Kidney (tissue), 14 donors: ENCODE results near the gene TXNDC2. TPM values are rescaled to one million over a fixed set of nuclear protein-coding genes. Genes with fewer than 3 reads are reported as not detected.
"Not testable (repeated sequence)": the region's sequence is repeated elsewhere in the genome, so short reads cannot be mapped to it uniquely, and the experiment has no call there.

ENCODE experiments used
- DNase-seq, 5 donors: peaks; one replicate each; pipeline ENCODE4 v3.0.0-alpha.2; 2013 to 2020
- FAIRE-seq: peaks from 2 replicates; lab custom pipeline; 2012; peaks lifted over from hg19 to GRCh38; lab: Jason Lieb, UNC
- H3K27ac ChIP-seq, 2 donors: one replicate each; pipeline ENCODE4 v1.7.0; 2013; ENCODE audit warnings: low read depth in 2 of 2, low read length in 2 of 2, inconsistent platforms in 1 of 2
- H3K27me3 ChIP-seq: one replicate; pipeline ENCODE4 v1.7.1; 2013; ENCODE audit warnings: low read length, inconsistent platforms; ENCODE audit not compliant: control insufficient read depth, insufficient read depth
- H3K36me3 ChIP-seq, 3 donors: one replicate each; pipeline versions ENCODE4 v1.7.0 to v1.7.1; 2013; ENCODE audit warnings: low read length in 3 of 3, control low read depth in 1 of 3, inconsistent platforms in 1 of 3; ENCODE audit not compliant: insufficient read depth in 3 of 3, control insufficient read depth in 2 of 3
- H3K4me1 ChIP-seq, 3 donors: one replicate each; pipeline versions ENCODE4 v1.7.0 to v1.7.1; 2013; ENCODE audit warnings: low read length in 3 of 3, inconsistent platforms in 1 of 3, low read depth in 1 of 3; ENCODE audit not compliant: control insufficient read depth in 2 of 3, insufficient read depth in 2 of 3
- H3K4me3 ChIP-seq, 3 donors: one replicate each; pipeline versions ENCODE4 v1.7.0 to v1.8.1; 2013; ENCODE audit warnings: low read length in 3 of 3, control low read depth in 1 of 3, inconsistent platforms in 1 of 3
- H3K9ac ChIP-seq, 3 donors: one replicate each; pipeline versions ENCODE4 v1.7.0 to v1.7.1; 2013; ENCODE audit warnings: low read length in 3 of 3, control low read depth in 1 of 3, inconsistent platforms in 1 of 3
- H3K9me3 ChIP-seq, 3 donors: one replicate each; pipeline versions ENCODE4 v1.7.0 to v1.7.1; 2013; ENCODE audit warnings: low read length in 3 of 3, control low read depth in 1 of 3, inconsistent platforms in 1 of 3; ENCODE audit not compliant: control insufficient read depth in 2 of 3, insufficient read depth in 1 of 3
- intact Hi-C: fragments of 100-400 bp; cut with DNase I; formaldehyde crosslinking; loops from one replicate; pipeline ENCODE4 v1.11.1; 2022
- polyA plus RNA-seq: library from polyadenylated mRNA; stranded (reverse); fragments of 350-450 nt; fragmentation: Illumina TruSeq; extraction: RNeasy Lipid Tissue Mini Kit (QIAGEN cat#74804); gene quantifications from one replicate; pipeline ENCODE4 v1.2.3, GENCODE V29; 2014; ENCODE audit warnings: low read depth, low replicate concordance; ENCODE audit not compliant: insufficient read depth
- total RNA-seq: library from RNA; stranded (reverse); fragmentation: NEBNext Ultra II Directional; extraction: Animal tissue kit (Norgen Biotek cat#: 25700); gene quantifications from one replicate; pipeline ENCODE4 v1.2.1, GENCODE V29; 2021
- TF ChIP-seq, protein P1 (sequence below): IDR thresholded peaks from 3 replicates; pipeline ENCODE4 v1.5.1; 2012; ENCODE audit warnings: mild to moderate bottlenecking, moderate library complexity, borderline replicate concordance; ENCODE audit not compliant: insufficient read depth; ENCODE audit errors: extremely low read depth
- donor health status: control.
- donor health status: control.
- donor health status: control.
- donor health status: control.
- donor health status: control.
- donor health status: DM: yes; HTN: yes; CAD: no.
- donor health status: Normal renal cell carcinoma (clear cell type).

The TXNDC2 gene
- total and polyA plus RNA-seq, 2 donors from 2014 or later = 0.16 TPM; not detected in 1

DNA sequence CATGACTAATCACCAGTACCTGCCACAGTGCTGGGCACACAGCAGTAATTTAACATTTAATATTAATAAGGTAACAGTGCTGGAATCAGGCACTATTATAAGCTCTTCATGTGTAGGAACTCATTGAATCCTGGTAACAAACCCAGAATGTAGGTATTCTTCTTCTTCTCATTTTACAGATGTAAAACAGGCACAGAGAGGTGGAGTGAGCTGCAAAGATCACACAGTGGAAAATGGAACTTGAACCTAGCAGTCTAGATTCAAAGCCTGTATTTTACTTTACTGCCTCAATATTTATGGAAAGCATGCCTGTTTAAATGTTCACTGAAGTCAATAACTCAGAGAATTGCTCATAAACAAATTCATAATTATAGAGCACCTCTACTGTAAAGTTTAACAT lies 24.3 kb downstream of the TXNDC2 start:
- Histone ChIP-seq H3K4me3 (no peak overlapping the region), H3K27ac (no peak overlapping the region), H3K36me3 (no peaks in the 10 kb centered on the region), H3K4me1 (peaks cover 0 to 4% (median 0%) of the 10 kb centered on the region in 3 donors), H3K27me3 (no peaks in the 10 kb centered on the region), H3K9ac (no peak overlapping the region), H3K9me3 (no peaks in the 10 kb centered on the region)
- TF ChIP-seq, protein P1, sequence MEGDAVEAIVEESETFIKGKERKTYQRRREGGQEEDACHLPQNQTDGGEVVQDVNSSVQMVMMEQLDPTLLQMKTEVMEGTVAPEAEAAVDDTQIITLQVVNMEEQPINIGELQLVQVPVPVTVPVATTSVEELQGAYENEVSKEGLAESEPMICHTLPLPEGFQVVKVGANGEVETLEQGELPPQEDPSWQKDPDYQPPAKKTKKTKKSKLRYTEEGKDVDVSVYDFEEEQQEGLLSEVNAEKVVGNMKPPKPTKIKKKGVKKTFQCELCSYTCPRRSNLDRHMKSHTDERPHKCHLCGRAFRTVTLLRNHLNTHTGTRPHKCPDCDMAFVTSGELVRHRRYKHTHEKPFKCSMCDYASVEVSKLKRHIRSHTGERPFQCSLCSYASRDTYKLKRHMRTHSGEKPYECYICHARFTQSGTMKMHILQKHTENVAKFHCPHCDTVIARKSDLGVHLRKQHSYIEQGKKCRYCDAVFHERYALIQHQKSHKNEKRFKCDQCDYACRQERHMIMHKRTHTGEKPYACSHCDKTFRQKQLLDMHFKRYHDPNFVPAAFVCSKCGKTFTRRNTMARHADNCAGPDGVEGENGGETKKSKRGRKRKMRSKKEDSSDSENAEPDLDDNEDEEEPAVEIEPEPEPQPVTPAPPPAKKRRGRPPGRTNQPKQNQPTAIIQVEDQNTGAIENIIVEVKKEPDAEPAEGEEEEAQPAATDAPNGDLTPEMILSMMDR = no peak
- no peak for FAIRE-seq
- no peak for DNase-seq
- intact Hi-C loops = no loop called here

DNA sequence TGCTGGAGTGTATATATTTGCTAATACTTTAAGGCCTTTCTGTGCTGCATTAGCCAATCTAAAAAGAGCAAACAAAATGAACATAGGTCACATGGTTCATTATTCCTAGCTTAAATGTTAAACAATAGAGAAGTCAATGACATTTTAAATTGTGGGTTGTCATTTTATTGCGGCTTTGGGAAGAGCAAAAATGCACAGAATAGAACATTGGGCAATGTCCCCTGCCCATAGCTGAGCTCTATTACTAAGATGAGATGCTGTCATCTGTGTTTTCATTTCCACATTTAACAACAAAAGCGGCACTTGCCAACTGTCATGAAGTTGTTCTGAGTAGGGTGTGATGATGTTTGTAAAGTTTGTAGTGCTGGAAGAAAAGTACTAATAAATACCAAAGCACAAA lies 24.9 kb downstream of the TXNDC2 start:
- Histone ChIP-seq H3K9me3 (no peaks in the 10 kb centered on the region), H3K27me3 (no peaks in the 10 kb centered on the region), H3K4me3 (no peak overlapping the region), H3K36me3 (no peaks in the 10 kb centered on the region), H3K27ac (no peak overlapping the region), H3K4me1 (peaks cover 0 to 4% (median 0%) of the 10 kb centered on the region in 3 donors), H3K9ac (no peak overlapping the region)
- DNase-seq = no peak
- intact Hi-C loops = no loop called here
- TF ChIP-seq, protein P1 = no peak
- FAIRE-seq = no peak

DNA sequence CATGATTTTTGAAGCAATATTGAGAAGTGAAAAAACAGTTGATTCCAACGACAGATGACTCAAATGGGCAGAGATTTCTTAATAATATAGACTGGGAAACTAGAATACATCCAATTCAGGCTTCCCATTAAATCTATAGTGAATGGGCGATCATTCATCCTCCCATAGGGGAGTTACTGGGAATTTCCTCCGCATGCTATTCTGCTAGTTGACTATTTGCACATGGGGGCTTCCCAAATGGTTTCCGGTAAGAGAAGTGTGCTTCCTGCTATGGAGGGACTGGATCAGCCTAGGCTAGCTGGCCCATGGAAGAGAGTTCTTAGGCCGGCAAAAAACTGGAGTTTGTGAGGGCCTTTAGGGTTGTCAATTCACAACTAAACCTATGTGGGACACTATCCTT lies 25.5 kb downstream of the TXNDC2 start:
- H3K9ac ChIP-seq = no peak overlapping the region
- intact Hi-C loops = no loop called here
- no peak overlapping the region for H3K4me3 ChIP-seq
- no peaks in the 10 kb centered on the region for H3K36me3 ChIP-seq
- no peaks in the 10 kb centered on the region for H3K9me3 ChIP-seq
- DNase-seq = no peak
- TF ChIP-seq, protein P1 = no peak
- no peak for FAIRE-seq
- peaks cover 1 to 8% (median 2%) of the 10 kb centered on the region in 3 donors for H3K4me1 ChIP-seq
- H3K27me3 ChIP-seq = no peaks in the 10 kb centered on the region
- H3K27ac ChIP-seq = no peak overlapping the region

DNA sequence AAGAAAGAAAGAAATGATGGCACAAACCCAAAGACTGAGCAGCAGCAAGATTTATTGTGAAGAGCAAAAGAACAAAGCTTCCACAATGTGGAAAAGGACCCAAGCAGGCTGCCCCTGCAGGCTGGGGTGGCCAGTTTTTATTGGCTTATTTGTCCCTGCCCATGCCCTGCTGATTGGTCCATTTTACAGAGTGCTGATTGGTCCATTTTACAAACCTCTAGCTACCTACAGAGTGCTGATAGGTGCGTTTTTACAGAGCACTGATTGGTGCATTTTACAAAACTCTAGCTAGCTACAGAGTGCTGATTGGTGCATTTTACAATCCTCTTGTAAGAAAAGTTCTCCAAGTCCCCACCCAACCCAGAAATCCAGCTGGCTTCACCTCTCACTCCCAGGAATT lies 26.5 kb downstream of the TXNDC2 start:
- DNase-seq, H3K27me3 ChIP-seq, FAIRE-seq, H3K9ac ChIP-seq, H3K36me3 ChIP-seq, intact Hi-C loops, H3K4me3 ChIP-seq, H3K27ac ChIP-seq, H3K9me3 ChIP-seq: not testable (repeated sequence)
- peaks cover 4 to 12% (median 6%) of the 10 kb centered on the region in 3 donors for H3K4me1 ChIP-seq
